Skin epidermis (tissue), 12 donors: Measurements from ENCODE around the gene CRPPA.

Experiments
- H3K27ac ChIP-seq, 21 experiments: fragments of 200-600 bp; sonication (generic) in 11 of 21; one replicate each; pipeline ENCODE4 v1.5.0; 2020; ENCODE audit warnings: mild to moderate bottlenecking in 3 of 21, inconsistent platforms in 2 of 21, moderate library complexity in 2 of 21
- H3K4me3 ChIP-seq, 7 experiments: fragments of 200-600 bp; sonication (generic) in 2 of 7; one replicate each; pipeline ENCODE4 v1.5.0; 2020; ENCODE audit warnings: inconsistent platforms in 2 of 7, mild to moderate bottlenecking in 2 of 7, moderate library complexity in 1 of 7

Gene CRPPA

DNA sequence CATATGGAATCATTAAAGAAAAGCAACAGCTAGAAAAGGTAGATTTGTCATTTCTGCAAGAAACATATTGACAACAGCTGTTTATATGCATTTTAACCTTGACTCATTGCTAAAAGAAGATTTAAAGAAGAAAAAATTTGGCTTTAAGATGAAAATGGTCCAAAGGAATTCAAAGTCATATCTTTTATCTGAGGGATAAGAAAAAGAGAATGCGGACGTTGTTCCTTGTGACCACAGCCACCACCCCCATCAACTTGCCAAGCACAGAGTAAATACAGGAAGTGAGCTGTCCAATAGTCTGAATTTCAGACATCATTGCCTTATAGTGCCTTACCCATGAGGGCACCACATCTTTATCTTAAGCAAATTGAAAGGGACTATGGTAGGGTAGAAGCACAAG is 7.3 kb upstream of the CRPPA start:
- H3K27ac ChIP-seq, result no peak overlapping the region
- H3K4me3 ChIP-seq, result no peak overlapping the region

DNA sequence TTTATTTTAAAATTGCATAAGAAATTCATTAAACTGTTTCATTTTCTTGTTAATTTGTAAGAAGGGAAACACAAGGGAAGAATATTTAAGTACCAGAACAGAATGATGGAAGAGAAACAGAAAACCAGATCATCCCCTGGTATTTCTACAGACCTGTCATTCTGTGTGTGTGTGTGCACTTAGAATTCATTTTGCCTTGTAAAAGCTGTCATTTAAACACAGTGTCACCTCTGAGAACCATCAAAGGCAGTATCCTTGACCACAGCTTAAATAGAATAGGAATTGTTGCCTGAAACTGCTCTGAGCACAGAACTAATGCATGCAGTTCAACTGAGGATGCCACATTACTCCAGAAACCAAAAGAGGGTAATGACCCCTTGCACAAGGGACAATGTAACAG is 6.8 kb upstream of the CRPPA start:
- H3K27ac ChIP-seq, result no peak overlapping the region

DNA sequence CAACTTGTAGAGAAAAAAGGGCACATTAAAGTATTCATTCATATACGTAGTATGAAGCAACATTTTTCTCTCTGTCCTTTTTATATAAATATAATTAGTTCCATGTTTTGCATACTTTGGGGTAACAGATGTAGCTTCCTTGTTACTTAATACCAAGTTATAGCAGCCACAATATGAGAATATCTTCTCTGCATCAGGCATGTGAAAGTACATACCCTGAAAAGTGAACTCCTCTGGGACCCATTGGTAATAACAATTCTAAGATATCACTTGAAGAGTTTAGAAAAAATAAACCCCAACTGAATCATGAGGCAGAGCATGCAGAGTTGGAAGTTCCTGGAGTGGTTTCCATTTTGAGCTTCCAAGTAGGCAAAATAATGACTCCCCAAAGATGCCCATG is 2.4 kb upstream of the CRPPA start:
- Histone ChIP-seq H3K27ac (no peak overlapping the region), H3K4me3 (no peak overlapping the region)

More for the DNA sequence above, 6.8 kb upstream of the CRPPA start:
- H3K4me3 ChIP-seq, result no peak overlapping the region

DNA sequence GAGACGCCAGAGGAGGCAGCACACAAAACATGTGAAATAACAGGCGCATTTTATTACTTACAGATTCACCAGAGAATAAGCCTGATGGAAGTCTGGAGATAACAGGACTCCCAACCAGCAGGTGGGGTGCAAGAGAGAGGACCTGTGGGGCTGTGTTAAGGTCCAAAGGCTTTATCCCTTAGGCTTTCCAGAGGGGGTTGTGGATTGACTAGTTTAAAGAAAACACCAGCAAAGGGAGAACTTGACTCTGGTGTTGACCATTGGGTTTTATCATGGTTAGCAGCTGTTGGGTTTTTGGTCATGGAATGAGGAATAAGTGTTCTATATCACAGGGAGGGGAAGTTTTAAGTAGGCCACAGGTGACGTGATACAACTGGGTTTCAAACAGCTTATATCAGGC is 1.6 kb upstream of the CRPPA start:
- Histone ChIP-seq H3K4me3 (no peak overlapping the region), H3K27ac (no peak overlapping the region)

DNA sequence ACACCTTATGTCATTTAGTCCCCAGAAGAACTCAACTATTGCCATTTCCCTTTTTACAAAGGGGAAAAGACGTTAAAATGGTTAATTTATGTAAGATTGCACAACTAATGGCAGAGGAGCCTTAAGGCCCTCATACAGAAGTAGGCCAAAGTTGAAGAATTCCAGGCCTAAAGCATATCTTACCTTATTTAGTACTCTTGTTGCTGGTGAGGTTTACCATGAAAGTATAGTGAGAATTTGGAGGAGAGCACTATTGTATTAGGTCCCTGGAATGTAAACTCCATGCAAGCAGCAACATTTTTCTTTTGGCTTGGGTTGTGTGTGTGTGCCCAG is 731 bp upstream of the CRPPA start:
- peak overlapping the region in 17 of 21 experiments; percentile 43 to 99 (median 96) for H3K27ac ChIP-seq
- H3K4me3 ChIP-seq, result no peak overlapping the region

DNA sequence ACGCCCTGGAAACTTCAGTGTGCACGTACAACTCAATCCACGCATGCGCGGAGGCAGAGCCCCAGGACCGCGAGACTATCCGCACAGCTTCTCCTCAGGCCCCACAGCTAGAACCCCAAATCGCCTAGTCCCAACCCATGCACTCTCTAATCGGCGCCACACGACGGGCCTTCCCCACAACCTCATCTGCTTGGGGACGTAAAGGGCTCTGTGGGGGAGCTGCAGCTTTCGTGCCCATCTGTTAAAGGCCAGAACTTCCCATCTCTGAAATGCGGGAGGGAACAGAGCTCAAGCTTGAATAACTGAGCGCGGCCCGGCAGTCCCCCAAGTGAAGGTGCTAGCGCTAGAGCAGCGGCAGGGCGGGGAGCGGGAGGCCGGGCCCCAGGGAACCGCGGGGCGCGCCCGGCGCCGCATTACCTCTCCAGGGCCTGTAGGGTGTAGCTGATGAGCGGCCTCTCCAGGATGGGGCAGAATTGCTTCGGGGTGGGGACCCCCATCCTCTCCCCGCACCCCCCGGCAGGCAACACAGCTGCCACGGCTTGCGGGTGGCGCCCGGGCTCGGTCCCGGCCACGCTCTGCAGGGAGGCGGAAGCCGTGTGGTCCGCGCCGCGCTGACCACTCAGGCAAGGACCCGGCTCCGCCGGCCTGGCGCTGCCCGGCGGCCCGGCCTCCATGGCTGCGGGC is 547 bp downstream of the CRPPA start:
- peak overlapping the region; percentile 46 to 69 (median 51) for H3K4me3 ChIP-seq
- peak overlapping the region; percentile 91 to 99 (median 96) for H3K27ac ChIP-seq

DNA sequence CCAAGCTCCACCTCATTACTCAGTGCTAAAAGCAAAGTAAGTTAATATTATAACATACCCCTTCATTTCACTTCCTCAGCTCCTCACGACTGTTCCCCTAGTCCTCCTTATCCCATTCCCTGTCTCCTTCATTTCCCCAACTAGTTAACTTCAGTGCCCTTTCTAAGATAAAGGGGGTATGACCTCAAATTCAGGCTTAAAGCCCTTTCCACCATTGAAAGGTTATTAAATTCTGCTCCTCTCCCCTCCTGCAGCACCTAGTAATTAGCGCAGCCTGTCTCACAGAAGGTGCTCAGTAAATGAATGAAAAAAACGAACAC is 1.0 kb downstream of the CRPPA start:
- peak overlapping the region; percentile 46 to 69 (median 51) for H3K4me3 ChIP-seq
- H3K27ac ChIP-seq, result peak overlapping the region in 20 of 21 experiments; percentile 91 to 99 (median 96)

DNA sequence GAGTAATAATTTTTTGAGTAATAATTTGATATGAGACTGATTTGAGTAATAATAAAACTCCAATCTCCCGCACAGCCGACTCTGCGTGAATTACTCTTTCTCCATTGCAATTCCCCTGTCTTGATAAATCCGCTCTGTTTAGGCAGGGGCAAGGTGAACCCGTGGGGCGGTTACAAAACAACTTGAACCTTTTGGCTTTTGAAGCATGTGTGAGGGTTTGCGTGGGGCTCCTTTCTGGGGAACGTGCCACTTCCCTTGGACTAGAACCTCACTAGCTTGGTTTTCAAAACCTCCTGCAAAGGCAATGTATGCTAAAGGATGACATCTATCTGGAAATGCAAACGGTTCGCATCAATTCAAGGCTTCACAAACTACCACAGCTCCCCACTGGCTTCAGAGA is 1.5 kb downstream of the CRPPA start:
- Histone ChIP-seq H3K4me3 (peak overlapping the region; percentile 46 to 69 (median 51)), H3K27ac (peak overlapping the region in 18 of 21 experiments; percentile 91 to 99 (median 96))

DNA sequence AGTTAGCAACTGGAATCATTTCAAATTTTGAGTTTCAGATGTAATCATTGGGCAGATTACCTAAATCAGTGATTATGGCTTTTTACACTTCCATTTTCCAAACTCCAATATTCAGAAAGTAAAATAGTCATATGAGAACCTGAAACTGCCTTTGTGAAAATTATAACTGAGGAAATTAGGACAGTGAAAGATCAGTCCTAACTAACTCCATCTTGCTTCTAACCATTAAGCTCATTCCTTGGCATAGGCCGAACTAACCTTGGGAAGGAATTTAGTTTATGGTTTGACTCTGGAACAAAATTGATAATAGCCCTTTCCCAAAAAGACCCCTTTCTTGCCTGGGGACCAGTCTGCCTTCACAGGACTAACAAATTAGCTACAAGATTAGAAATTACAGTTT is 2.2 kb downstream of the CRPPA start:
- Histone ChIP-seq H3K27ac (no peak overlapping the region), H3K4me3 (no peak overlapping the region)

DNA sequence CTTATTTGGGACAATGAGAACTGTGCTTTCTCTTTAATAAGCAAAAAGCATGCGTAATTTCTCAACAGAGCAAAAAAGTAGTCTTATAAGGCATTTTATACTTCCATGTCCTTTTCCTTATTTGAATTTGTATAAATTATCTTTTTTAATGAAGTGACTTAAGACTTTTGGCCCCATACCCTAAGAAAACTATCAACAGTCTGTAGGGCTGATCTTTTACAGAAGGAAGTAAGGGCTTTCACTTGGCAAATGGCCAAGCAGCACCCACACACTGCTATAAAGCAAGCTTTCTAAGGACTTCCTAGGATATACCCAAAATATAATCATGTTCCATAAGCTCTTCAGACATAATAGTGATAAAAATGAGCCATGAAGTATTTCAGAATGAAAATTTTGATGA is 3.4 kb downstream of the CRPPA start:
- no peak overlapping the region for H3K4me3 ChIP-seq
- peak overlapping the region in 2 of 21 experiments; percentile 47 to 54 for H3K27ac ChIP-seq

DNA sequence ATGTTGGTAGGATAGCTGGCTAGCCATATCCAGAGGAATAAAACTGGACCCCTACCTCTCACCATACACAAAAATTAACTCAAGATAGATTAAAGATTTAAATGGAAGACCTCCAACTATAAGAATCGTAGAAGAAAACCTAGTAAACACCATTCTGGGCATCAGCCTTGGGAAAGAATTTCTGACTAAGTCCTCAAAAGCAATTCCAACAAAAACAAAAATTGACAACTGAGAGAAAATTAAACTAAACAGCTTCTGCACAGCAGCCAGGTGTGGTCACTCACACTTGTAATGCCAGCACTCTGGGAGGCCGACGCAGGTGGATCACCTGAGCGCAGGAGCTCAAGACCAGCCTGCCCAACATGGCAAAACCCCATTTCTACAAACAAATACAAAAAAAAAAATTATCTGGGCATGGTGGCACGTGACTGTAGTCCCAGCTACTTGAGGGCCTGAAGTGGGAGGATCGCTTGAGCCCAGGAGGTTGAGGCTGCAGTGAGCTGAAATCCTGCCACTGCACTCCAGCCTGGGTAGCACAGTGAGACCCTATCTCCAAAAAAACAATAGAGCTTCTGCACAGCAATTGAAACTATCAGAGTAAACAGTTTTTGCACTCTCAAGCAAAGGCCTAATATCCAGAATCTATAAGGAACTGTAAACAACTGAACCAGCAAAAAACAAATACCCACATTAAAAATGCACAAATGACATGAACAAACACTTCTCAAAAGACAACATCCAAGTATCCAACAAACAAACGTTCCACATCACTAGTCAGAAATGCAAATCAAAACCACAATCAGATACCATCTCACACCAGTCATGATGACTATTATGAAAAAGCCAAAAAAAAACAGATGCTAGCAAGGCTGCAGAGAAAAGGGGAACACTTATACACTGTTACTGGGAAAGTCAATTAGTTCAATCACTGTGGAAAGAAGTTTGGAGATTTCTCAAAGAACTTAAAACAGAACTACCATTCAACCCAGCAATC is 4.8 kb downstream of the CRPPA start:
- H3K4me3 ChIP-seq, result no peak overlapping the region
- peak overlapping the region in 8 of 21 experiments; percentile 4 to 69 (median 44) for H3K27ac ChIP-seq

DNA sequence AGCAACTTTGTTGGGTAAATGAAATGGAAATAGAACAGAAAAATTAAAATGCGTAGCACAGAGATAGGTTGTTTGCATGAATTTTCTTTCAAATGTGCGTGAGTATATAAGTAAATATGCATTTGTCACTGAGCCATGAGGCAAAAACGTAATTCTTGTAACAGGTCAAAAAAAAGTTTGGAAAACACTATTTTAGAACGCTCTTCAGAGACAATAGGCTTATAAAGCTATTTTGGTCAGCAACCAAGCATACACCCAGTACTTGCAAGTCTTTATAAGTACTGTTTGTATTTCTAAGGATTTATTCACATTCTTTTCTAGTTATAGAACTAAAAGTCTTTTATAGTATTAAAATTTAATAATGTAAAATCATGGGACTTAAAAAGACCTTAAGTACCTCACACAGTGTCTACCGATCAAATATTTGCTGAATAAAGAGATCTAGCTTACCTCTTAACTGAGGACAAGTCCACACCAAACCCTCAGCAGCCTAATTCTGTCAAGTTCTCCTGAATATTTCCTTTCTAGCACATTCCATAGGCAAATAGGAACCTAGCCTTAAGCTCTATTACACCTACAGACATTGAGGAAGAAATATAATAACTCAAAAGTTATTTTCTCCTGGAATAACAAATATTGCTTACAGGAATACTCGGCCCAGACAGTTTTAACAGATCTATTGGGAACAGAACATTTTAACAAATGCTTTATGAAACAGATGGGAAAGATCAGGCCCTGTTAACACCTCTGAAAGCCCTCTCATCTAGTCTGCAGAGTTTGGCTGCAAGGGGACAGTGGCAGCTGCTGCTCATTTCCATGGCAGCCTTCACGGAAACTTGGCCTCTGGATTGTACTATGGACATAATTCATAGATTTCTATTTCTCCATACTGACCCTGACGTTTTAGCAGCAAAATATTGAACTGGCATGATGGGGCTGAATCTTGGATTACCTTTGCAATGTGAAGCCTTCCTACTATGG is 8.8 kb downstream of the CRPPA start:
- peak overlapping the region in 4 of 21 experiments; percentile 6 to 55 (median 44) for H3K27ac ChIP-seq
- no peak overlapping the region for H3K4me3 ChIP-seq

DNA sequence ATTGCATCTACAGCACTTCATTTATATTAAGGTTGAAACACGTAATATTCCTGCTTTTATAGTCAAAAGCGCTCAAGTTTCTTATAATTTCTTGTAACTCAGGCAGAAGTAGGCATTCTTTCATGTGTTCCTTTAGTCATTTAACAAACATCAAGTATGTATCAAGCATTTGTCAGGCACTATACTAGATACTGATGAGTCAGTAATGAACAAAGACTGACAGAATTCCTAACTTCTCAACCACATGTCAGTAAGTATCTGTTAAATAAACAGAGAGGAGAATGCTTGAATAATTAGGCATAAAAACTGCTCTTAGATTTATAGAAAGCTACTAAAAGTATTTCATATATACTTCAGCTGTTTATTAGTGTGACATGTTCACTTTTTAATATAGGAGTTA is 9.9 kb downstream of the CRPPA start:
- Histone ChIP-seq H3K27ac (no peak overlapping the region), H3K4me3 (no peak overlapping the region)

DNA sequence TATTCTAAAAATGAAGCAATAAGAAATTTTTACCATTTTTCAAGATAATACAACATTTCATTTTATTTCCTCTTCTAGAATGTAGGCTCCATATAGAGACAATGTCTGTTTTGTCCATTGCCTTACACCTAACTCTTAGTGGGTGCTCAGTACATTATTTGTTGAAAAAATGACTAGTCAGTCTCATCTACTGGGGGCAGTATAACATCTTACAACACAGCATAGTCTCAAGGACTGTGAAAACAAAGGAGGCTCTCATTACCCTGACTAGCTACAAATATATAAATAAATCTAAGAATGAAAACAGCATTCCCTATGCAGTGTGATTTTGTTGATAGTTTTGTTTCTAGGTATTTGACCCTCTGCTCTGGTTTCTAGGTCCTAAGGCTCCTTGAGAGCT is 11.6 kb downstream of the CRPPA start:
- no peak overlapping the region for H3K4me3 ChIP-seq

DNA sequence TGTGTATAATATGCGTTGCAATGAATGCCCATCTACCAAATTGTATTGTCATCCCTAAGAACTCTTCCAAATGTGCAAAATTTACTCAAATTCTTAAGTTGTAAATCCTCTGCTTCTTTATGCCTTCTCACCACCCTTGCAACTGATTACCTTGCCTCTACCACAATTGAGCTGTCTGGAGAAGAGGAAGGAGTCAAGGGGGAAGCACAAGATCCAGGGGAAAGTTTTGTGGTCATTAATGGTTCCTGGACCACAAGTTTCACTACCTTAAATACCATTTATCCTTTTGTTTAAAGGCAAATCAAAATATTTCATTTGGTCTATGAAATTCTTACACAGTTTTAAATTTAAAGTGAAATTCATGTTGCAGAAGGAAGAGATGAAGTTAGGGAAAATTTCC is 16.7 kb downstream of the CRPPA start:
- no peak overlapping the region for H3K4me3 ChIP-seq

More for the DNA sequence above, 11.6 kb downstream of the CRPPA start:
- H3K27ac ChIP-seq, result no peak overlapping the region

DNA sequence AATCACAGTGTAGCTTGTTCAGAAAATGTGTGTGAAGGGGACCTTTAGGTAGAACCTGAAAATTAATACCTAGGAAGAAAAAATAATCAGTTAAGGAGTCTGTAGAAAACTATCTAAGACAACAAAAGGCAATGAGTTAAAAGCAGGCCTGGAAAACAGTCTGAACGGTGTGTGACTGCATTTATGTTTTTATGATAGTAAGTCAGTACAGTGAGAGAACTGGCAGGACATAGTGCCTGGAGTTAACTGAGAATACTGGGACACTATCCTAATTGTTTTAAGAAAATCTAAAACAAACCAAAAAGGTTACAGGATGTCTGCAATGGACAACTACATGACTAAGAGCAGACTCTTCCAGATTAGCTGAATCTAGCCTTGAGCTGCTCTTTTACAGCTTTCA is 17.9 kb downstream of the CRPPA start:
- no peak overlapping the region for H3K27ac ChIP-seq
- H3K4me3 ChIP-seq, result no peak overlapping the region

More for the DNA sequence above, 16.7 kb downstream of the CRPPA start:
- H3K27ac ChIP-seq, result no peak overlapping the region

DNA sequence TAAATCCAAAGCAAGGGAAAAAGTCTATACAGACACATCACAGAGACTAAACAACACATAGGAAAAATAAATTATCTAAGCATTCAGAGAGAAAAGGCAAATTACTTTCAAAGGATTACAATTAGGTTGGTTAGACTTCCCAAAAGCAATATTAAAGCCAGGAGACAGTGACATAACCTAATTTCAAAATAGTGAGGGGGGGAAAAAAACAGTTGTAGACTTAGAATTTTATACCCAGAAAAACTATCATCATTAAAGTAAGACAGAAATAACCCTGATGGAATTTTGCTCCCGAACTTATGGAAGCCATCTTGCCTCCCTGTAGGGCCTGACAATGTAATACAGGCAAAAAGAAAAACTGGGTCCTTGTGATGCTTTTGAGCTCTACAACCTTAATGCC is 18.4 kb downstream of the CRPPA start:
- H3K4me3 ChIP-seq, result no peak overlapping the region
- no peak overlapping the region for H3K27ac ChIP-seq

DNA sequence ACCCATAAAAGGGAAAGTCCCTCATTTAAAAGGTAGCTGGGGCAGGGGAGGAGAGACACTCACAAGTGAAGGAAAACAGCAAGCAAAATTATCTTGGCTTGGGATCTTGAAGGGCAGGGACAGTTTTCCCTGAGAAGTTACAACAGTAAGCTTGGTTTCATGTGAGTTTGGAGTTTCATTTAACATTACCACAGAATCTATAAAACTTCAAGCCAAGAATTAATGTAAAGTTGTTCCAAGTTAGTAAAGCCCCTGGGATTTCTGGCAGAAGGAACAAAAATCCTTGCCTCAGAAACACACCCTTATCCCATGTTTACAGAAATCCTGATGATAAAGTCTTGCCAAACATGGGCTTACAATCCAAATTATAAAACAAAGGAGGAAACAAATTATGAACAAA is 19.2 kb downstream of the CRPPA start:
- Histone ChIP-seq H3K27ac (no peak overlapping the region), H3K4me3 (no peak overlapping the region)

DNA sequence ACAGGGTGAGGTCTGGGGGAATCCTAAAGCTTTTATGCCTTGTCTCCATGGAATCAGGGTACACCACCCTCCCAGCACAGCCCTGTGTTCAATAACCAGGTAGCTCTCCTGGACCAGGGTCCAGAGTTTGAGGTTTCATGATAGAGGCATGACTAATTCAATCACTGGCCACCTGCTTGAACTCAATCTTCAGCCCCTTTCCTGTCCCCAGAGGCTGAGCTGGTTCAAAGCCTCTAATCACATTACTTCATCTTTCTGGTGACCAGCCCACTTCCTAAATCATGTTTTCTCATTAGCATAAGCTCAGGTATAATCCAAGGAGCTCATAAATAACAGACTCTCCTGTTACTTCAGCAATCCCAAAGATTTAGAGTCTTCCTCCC is 20.5 kb downstream of the CRPPA start:
- H3K4me3 ChIP-seq, result no peak overlapping the region
- no peak overlapping the region for H3K27ac ChIP-seq
